HepG2 (cell line): ENCODE results near the gene SYT7. TPM values are rescaled to one million over a fixed set of nuclear protein-coding genes. Genes with fewer than 3 reads are reported as not detected.
A peak's percentile ranks its signal among the peaks of the same experiment; 100 is the strongest.

Experiments
- ATAC-seq: fragments of 200-7000 bp; cut with Tn5 transposase; 3 replicates; pipeline ENCODE4 v1.9.1; 2020; ENCODE audit warnings: mild to moderate bottlenecking, moderate library complexity
- BruUV-seq: library from RNA; stranded (reverse); fragments of 400-500 nt; replicated peaks from 2 replicates; lab custom pipeline; 2021; lab: Mats Ljungman, UMichigan
- CTCF ChIA-PET: fragments of 300-600 bp; formaldehyde crosslinking; extraction: SDS; loops from one replicate; lab custom pipeline; 2021; ENCODE audit warnings: low total read pairs, inconsistent platforms, low intra/inter-chr PET ratio; lab: Yijun Ruan, JAX
- POLR2A ChIA-PET: fragments of 350-600 bp; sonication (Branson Sonifier 250); formaldehyde crosslinking; loops from one replicate; lab custom pipeline; 2020; ENCODE audit warnings: antibody characterized with exemption, inconsistent platforms; lab: Yijun Ruan, JAX
- DNase-seq: peaks from one replicate; pipeline ENCODE4 v3.0.0-alpha.2; 2015; ENCODE audit warnings: low spot score
- FAIRE-seq: peaks from 3 replicates; lab custom pipeline; 2011; peaks lifted over from hg19 to GRCh38; lab: Jason Lieb, UNC
- H2AFZ ChIP-seq: one replicate; pipeline ENCODE4 v1.6.1; 2011; ENCODE audit warnings: low read length, inconsistent platforms
- H3K27ac ChIP-seq: fragments of 300-600 bp; 3 replicates; pipeline ENCODE4 v1.8.0; 2011; ENCODE audit warnings: mixed run types, mild to moderate bottlenecking, mixed read lengths, low read length, inconsistent platforms; ENCODE audit not compliant: insufficient read depth; ENCODE audit errors: extremely low read length
- H3K27me3 ChIP-seq, 2 experiments: fragments of 200-600 bp in 1 of 2; 2 replicates in 1 of 2; 3 replicates in 1 of 2; pipeline versions ENCODE4 v1.6.0 to v1.8.0; 2011; ENCODE audit warnings: low read length in 2 of 2, mild to moderate bottlenecking in 2 of 2, moderate library complexity in 2 of 2, inconsistent platforms in 1 of 2; ENCODE audit not compliant: insufficient read depth in 2 of 2, control insufficient read depth in 1 of 2
- H3K36me3 ChIP-seq, 2 experiments: fragments of 200-600 bp in 1 of 2; replicated peaks in 1 of 2; 2 replicates in 1 of 2; 3 replicates in 1 of 2; pipeline versions ENCODE4 v1.5.1 to v1.8.0; 2011; ENCODE audit warnings: low read length in 2 of 2, inconsistent platforms in 1 of 2; ENCODE audit not compliant: insufficient read depth in 2 of 2, control insufficient read depth in 1 of 2
- H3K4me1 ChIP-seq: 2 replicates; pipeline ENCODE4 v1.5.1; 2012; ENCODE audit warnings: low read length, inconsistent platforms; ENCODE audit not compliant: insufficient read depth
- H3K4me2 ChIP-seq: 2 replicates; pipeline ENCODE4 v1.6.0; 2011; ENCODE audit warnings: low read depth, low read length, inconsistent platforms
- H3K4me3 ChIP-seq, 3 experiments: fragments of 200-600 bp in 1 of 3; sonication (generic), shearing (Covaris generic) in 1 of 3; replicated peaks in 1 of 3; 2 replicates each; pipeline ENCODE4 v1.5.1; 2011 to 2016; ENCODE audit warnings: low read length in 3 of 3, inconsistent platforms in 2 of 3, low read depth in 2 of 3, mild to moderate bottlenecking in 2 of 3, control low read depth in 1 of 3, mixed read lengths in 1 of 3; ENCODE audit not compliant: insufficient read depth in 1 of 3
- H3K79me2 ChIP-seq: one replicate; pipeline ENCODE4 v1.6.1; 2011; ENCODE audit warnings: low read length, inconsistent platforms; ENCODE audit not compliant: insufficient read depth
- H3K9ac ChIP-seq: 2 replicates; pipeline ENCODE4 v1.6.0; 2011; ENCODE audit warnings: mild to moderate bottlenecking, low read depth, low read length, inconsistent platforms; ENCODE audit not compliant: insufficient read depth
- H3K9me3 ChIP-seq: 2 replicates; pipeline ENCODE4 v1.5.1; 2012; ENCODE audit warnings: mild to moderate bottlenecking, low read length
- H4K20me1 ChIP-seq: 2 replicates; pipeline ENCODE4 v1.6.0; 2011; ENCODE audit warnings: inconsistent platforms, mild to moderate bottlenecking, low read length, moderate library complexity; ENCODE audit not compliant: insufficient read depth
- ERF ChIP-seq: IDR thresholded peaks from 2 replicates; pipeline ENCODE4 v1.6.1; 2018; ENCODE audit warnings: missing biosample characterization, missing genetic modification reagents
- MED8 ChIP-seq: sonication (generic); formaldehyde crosslinking; IDR thresholded peaks from 2 replicates; pipeline ENCODE4 v1.8.1; 2023; ENCODE audit warnings: mild to moderate bottlenecking, missing genetic modification reagents; ENCODE audit not compliant: insufficient replicate concordance
- NKX3-1 ChIP-seq: sonication (generic); formaldehyde crosslinking; IDR thresholded peaks from 2 replicates; pipeline ENCODE4 v1.5.0; 2020; ENCODE audit warnings: missing genetic modification reagents
- ZGPAT ChIP-seq: IDR thresholded peaks from 2 replicates; pipeline ENCODE4 v1.6.1; 2016; ENCODE audit warnings: mild to moderate bottlenecking
- ZKSCAN8 ChIP-seq: IDR thresholded peaks from 2 replicates; pipeline ENCODE4 v1.6.1; 2016; ENCODE audit warnings: borderline replicate concordance, missing genetic modification reagents, missing compliant biosample characterization
- ZNF350 ChIP-seq: sonication (generic); formaldehyde crosslinking; IDR thresholded peaks from 2 replicates; pipeline ENCODE4 v1.4.0; 2020; ENCODE audit warnings: mild to moderate bottlenecking, low read depth, missing genetic modification reagents, borderline replicate concordance
- ZNF468 ChIP-seq: sonication (generic); formaldehyde crosslinking; IDR thresholded peaks from 2 replicates; pipeline ENCODE4 v1.8.0; 2022; ENCODE audit warnings: mild to moderate bottlenecking, moderate library complexity, missing genetic modification reagents
- ZNF547 ChIP-seq: sonication (generic); formaldehyde crosslinking; IDR thresholded peaks from 2 replicates; pipeline ENCODE4 v1.5.1; 2020; ENCODE audit warnings: mild to moderate bottlenecking, missing genetic modification reagents
- ZNF576 ChIP-seq: sonication (generic); formaldehyde crosslinking; IDR thresholded peaks from 2 replicates; pipeline ENCODE4 v1.4.0; 2020; ENCODE audit warnings: mild to moderate bottlenecking, missing genetic modification reagents
- ZSCAN29 ChIP-seq: sonication (generic); formaldehyde crosslinking; conservative IDR thresholded peaks from 2 replicates; pipeline ENCODE4 v1.4.0; 2020; ENCODE audit warnings: mild to moderate bottlenecking, missing genetic modification reagents
- WGBS: methylation state at CpG from one replicate; pipeline ENCODE4 v1.1.6; 2017; ENCODE audit warnings: low lambda C conversion rate; 5-methylcytosine and 5-hydroxymethylcytosine counted together
- in situ Hi-C: cut with HindIII; loops from 2 replicates; pipeline ENCODE4 v1.10.0; 2017; ENCODE audit warnings: low pct_unique_long_range_greater_than_20kb; ENCODE audit not compliant: extremely low pct_ligation_motif_present
- intact Hi-C: fragments of 100-400 bp; cut with micrococcal nuclease; formaldehyde crosslinking; loops from one replicate; pipeline ENCODE4 v1.10.0; 2022; ENCODE audit not compliant: unreplicated experiment
- polyA plus RNA-seq, 8 experiments: library from polyadenylated mRNA; depleted of rRNA in 3 of 8; stranded (reverse) in 7 of 8; unstranded in 1 of 8; fragments of >200 nt; fragmentation: Illumina TruSeq in 4 of 8; extraction: Trizol in 4 of 8; gene quantifications; 2 replicates each; pipeline versions ENCODE4 v1.2.1 to v1.2.3, GENCODE V29; 2011 to 2016; ENCODE audit warnings: low read depth in 4 of 8, missing spikeins in 1 of 8, mixed read lengths in 1 of 8; ENCODE audit not compliant: insufficient read depth in 1 of 8
- total RNA-seq, 5 experiments: library from RNA; depleted of rRNA; stranded (reverse); fragments of >200 nt; fragmentation: Illumina TruSeq; extraction: Trizol; gene quantifications; 2 replicates each; pipeline ENCODE4 v1.2.3, GENCODE V29; 2016; ENCODE audit warnings: low read depth in 1 of 5
- TF ChIP-seq, protein P1 (sequence below): IDR thresholded peaks from 2 replicates; pipeline ENCODE4 v1.4.0; 2020; ENCODE audit warnings: mild to moderate bottlenecking, missing genetic modification reagents

SYT7 gene
- total and polyA plus RNA-seq, 2 of the 13 experiments (the other 11 are each of a cell fraction or from before 2014, with no cell fraction given), result 1.4 to 4.4 TPM

- Histone ChIP-seq H3K27ac (no peak overlapping the region), H3K4me1 (peaks cover 18% of the 10 kb centered on the region), H3K9me3 (no peaks in the 10 kb centered on the region), H3K4me3 (no peak overlapping the region), H3K4me2 (no peak overlapping the region), H3K36me3 (no peaks in the 10 kb centered on the region), H4K20me1 (no peaks in the 10 kb centered on the region), H3K79me2 (no peaks in the 10 kb centered on the region), H3K27me3 (peaks cover 0 to 2% of the 10 kb centered on the region in 2 experiments; a peak in 2 of 5 replicates), H3K9ac (no peak overlapping the region), H2AFZ (no peak overlapping the region)
- in situ Hi-C loops (no loop called here), intact Hi-C loops (loop anchor here (1.0 to 2.0 kb wide), 3 partner anchors 48 to 151 kb away; partner anchors contain the start of gene SYT7)
- ATAC-seq (no peak), DNase-seq (no peak), FAIRE-seq (no peak)
- WGBS, result 44% methylated on average over 5 of the region's 5 CpGs
- CTCF ChIA-PET, result interaction anchor here (1.2 to 1.5 kb wide), 5 partner anchors 18 to 182 kb away, joined by 3 to 6 read pairs (median 4); no protein-coding TSS in a partner anchor
- POLR2A ChIA-PET, result no interaction called here
- TF ChIP-seq ZNF350 (CRISPR knock-in tag) (0 out of 2 replicates have a peak, but pooled peaks have one; percentile 1), NKX3-1 (CRISPR knock-in tag) (no peak)
- no TSS peak for BruUV-seq
These were observed 47.7 kb upstream of the SYT7 start for GRCh38 chr11:61628662-61628970.

- CTCF ChIA-PET, result interaction anchor here (0.6 to 1.5 kb wide), 7 partner anchors 17 to 182 kb away, joined by 3 to 6 read pairs (median 4); no protein-coding TSS in a partner anchor
- DNase-seq, result peak; percentile 57
- POLR2A ChIA-PET, result no interaction called here
- no peak overlapping the region for H2AFZ ChIP-seq
- no peak overlapping the region for H3K9ac ChIP-seq
- peaks cover 18% of the 10 kb centered on the region for H3K4me1 ChIP-seq
- H3K9me3 ChIP-seq, result no peaks in the 10 kb centered on the region
- no peak overlapping the region for H3K27ac ChIP-seq
- H4K20me1 ChIP-seq, result no peaks in the 10 kb centered on the region
- no peaks in the 10 kb centered on the region for H3K79me2 ChIP-seq
- no peak overlapping the region for H3K4me2 ChIP-seq
- in situ Hi-C loops, result no loop called here
- no peaks in the 10 kb centered on the region for H3K36me3 ChIP-seq
- intact Hi-C loops, result loop anchor here (1.0 to 2.0 kb wide), 3 partner anchors 47 to 151 kb away; partner anchors contain the start of gene SYT7
- peak; percentile 93 for ATAC-seq
- H3K27me3 ChIP-seq, result peaks cover 0 to 2% of the 10 kb centered on the region in 2 experiments; a peak in 2 of 5 replicates
- no TSS peak for BruUV-seq
- FAIRE-seq, result peak; percentile 72
- WGBS, result 59% methylated on average over 11 of the region's 13 CpGs
- H3K4me3 ChIP-seq, result no peak overlapping the region
- TF ChIP-seq MED8 (CRISPR knock-in tag) (no peak), ZNF468 (no peak), ZGPAT (CRISPR knock-in tag) (no peak), ZNF547 (no peak), ZKSCAN8 (no peak), ERF (CRISPR knock-in tag) (no peak), ZSCAN29 (CRISPR knock-in tag) (no peak), ZNF576 (CRISPR knock-in tag) (no peak)
- TF ChIP-seq, protein P1, sequence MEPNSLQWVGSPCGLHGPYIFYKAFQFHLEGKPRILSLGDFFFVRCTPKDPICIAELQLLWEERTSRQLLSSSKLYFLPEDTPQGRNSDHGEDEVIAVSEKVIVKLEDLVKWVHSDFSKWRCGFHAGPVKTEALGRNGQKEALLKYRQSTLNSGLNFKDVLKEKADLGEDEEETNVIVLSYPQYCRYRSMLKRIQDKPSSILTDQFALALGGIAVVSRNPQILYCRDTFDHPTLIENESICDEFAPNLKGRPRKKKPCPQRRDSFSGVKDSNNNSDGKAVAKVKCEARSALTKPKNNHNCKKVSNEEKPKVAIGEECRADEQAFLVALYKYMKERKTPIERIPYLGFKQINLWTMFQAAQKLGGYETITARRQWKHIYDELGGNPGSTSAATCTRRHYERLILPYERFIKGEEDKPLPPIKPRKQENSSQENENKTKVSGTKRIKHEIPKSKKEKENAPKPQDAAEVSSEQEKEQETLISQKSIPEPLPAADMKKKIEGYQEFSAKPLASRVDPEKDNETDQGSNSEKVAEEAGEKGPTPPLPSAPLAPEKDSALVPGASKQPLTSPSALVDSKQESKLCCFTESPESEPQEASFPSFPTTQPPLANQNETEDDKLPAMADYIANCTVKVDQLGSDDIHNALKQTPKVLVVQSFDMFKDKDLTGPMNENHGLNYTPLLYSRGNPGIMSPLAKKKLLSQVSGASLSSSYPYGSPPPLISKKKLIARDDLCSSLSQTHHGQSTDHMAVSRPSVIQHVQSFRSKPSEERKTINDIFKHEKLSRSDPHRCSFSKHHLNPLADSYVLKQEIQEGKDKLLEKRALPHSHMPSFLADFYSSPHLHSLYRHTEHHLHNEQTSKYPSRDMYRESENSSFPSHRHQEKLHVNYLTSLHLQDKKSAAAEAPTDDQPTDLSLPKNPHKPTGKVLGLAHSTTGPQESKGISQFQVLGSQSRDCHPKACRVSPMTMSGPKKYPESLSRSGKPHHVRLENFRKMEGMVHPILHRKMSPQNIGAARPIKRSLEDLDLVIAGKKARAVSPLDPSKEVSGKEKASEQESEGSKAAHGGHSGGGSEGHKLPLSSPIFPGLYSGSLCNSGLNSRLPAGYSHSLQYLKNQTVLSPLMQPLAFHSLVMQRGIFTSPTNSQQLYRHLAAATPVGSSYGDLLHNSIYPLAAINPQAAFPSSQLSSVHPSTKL, result 0 out of 2 replicates have a peak, but pooled peaks have one; percentile 19
These were observed 47.2 kb upstream of the SYT7 start for GRCh38 chr11:61627850-61628661.
